K562 (cell line): ENCODE measurements around the gene FKBP8. TPM values are rescaled to one million over a fixed set of nuclear protein-coding genes. Genes with fewer than 3 reads are reported as not detected.

ENCODE experiments used
- CEBPG ChIP-seq, 3 experiments: fragments of 200-800 bp in 1 of 3; sonication (Bioruptor generic) in 1 of 3; sonication (generic) in 1 of 3; formaldehyde crosslinking in 1 of 3; IDR thresholded peaks in 2 of 3; conservative IDR thresholded peaks in 1 of 3; 2 replicates each; pipeline versions ENCODE4 v1.6.1 to v1.8.0; 2016 to 2022; ENCODE audit warnings: missing compliant biosample characterization in 2 of 3, missing genetic modification characterization in 2 of 3, mild to moderate bottlenecking in 1 of 3, missing genetic modification reagents in 1 of 3
- DDX20 ChIP-seq: fragments of 450-650 bp; IDR thresholded peaks from 2 replicates; pipeline ENCODE4 v1.6.1; 2016; ENCODE audit warnings: missing genetic modification characterization, low read depth, mild to moderate bottlenecking, missing compliant biosample characterization, moderate library complexity
- ELF4 ChIP-seq: fragments of 450-650 bp; formaldehyde crosslinking; IDR thresholded peaks from 2 replicates; pipeline ENCODE4 v1.4.0; 2022; ENCODE audit warnings: missing genetic modification characterization
- GATA2 ChIP-seq: sonication (generic); formaldehyde crosslinking; IDR thresholded peaks from 2 replicates; pipeline ENCODE4 v1.4.0; 2020; ENCODE audit warnings: mild to moderate bottlenecking, missing genetic modification reagents
- HDAC2 ChIP-seq: fragments of 450-650 bp; IDR thresholded peaks from 2 replicates; pipeline ENCODE4 v1.6.1; 2016; ENCODE audit warnings: mild to moderate bottlenecking
- HNRNPH1 ChIP-seq: fragments of 200-400 bp; formaldehyde crosslinking; optimal IDR thresholded peaks from 2 replicates; pipeline ENCODE3; 2017; ENCODE audit warnings: low read depth, mild to moderate bottlenecking, low read length, moderate library complexity
- MCM7 ChIP-seq, 2 experiments: fragments of 450-650 bp; IDR thresholded peaks; 2 replicates each; pipeline ENCODE4 v1.6.1; 2016 to 2018
- PML ChIP-seq: IDR thresholded peaks from 2 replicates; pipeline ENCODE4 v1.6.1; 2012; ENCODE audit warnings: low read length, inconsistent platforms
- RBFOX2 ChIP-seq: fragments of 200-400 bp; formaldehyde crosslinking; IDR thresholded peaks from 2 replicates; pipeline ENCODE4 v1.6.1; 2017; ENCODE audit warnings: low read depth, mild to moderate bottlenecking, low read length, moderate library complexity
- RCOR1 ChIP-seq, 2 experiments: IDR thresholded peaks; 2 replicates each; pipeline ENCODE4 v1.6.1; 2012; ENCODE audit warnings: low read depth in 2 of 2, low read length in 2 of 2, borderline replicate concordance in 1 of 2, improper control_type of control experiment in 1 of 2
- SIN3B ChIP-seq: fragments of 450-650 bp; IDR thresholded peaks from 2 replicates; pipeline ENCODE4 v1.6.1; 2017; ENCODE audit warnings: low read depth, mild to moderate bottlenecking, moderate library complexity
- SREBF2 ChIP-seq: sonication (generic); formaldehyde crosslinking; IDR thresholded peaks from 2 replicates; pipeline ENCODE4 v1.4.0; 2020; ENCODE audit warnings: mild to moderate bottlenecking, missing genetic modification reagents
- ZNF12 ChIP-seq: sonication (generic); formaldehyde crosslinking; IDR thresholded peaks from 2 replicates; pipeline ENCODE4 v1.4.0; 2020; ENCODE audit warnings: mild to moderate bottlenecking, missing genetic modification reagents
- ZNF253 ChIP-seq: fragments of 250-450 bp; sonication (Bioruptor Pico); conservative IDR thresholded peaks from 2 replicates; pipeline ENCODE4 v1.6.1; 2021; ENCODE audit warnings: mild to moderate bottlenecking
- polyA plus RNA-seq, 8 experiments: library from polyadenylated mRNA; depleted of rRNA in 4 of 8; stranded (reverse) in 5 of 8; unstranded in 3 of 8; fragments of >200 nt; fragmentation: Nextera tagmentation in 2 of 8; fragmentation: Illumina TruSeq in 1 of 8; extraction: Ambion mirVana in 2 of 8; extraction: Trizol in 1 of 8; gene quantifications; 2 replicates each; pipeline versions ENCODE4 v1.2.1 to v1.2.3, GENCODE V29; 2011 to 2014; ENCODE audit warnings: inconsistent platforms in 1 of 8, missing spikeins in 1 of 8
- total RNA-seq, 7 experiments: library from RNA; depleted of rRNA in 6 of 7; stranded (reverse); fragments of >200 nt in 6 of 7; fragmentation: Illumina TruSeq in 2 of 7; extraction: Trizol in 2 of 7; gene quantifications; 2 replicates each; pipeline versions ENCODE4 v1.2.1 to v1.2.3, GENCODE V29; 2011 to 2021; ENCODE audit warnings: low replicate concordance in 1 of 7
- TF ChIP-seq, protein P1 (sequence below): sonication (generic); formaldehyde crosslinking; IDR thresholded peaks from 2 replicates; pipeline ENCODE4 v1.8.0; 2022; ENCODE audit warnings: missing genetic modification reagents, mild to moderate bottlenecking, moderate library complexity, borderline replicate concordance
- TF ChIP-seq, protein P2 (sequence below): sonication (generic); formaldehyde crosslinking; IDR thresholded peaks from 2 replicates; pipeline ENCODE4 v1.5.0; 2020; ENCODE audit warnings: missing genetic modification reagents
- TF ChIP-seq, protein P3 (sequence below): fragments of 250-450 bp; sonication (Bioruptor Pico); IDR thresholded peaks from 2 replicates; pipeline ENCODE4 v1.4.0; 2020

The FKBP8 gene
- total and polyA plus RNA-seq, 9 of the 15 experiments (the other 6 are each of a cell fraction or from before 2014, with no cell fraction given), result 0.46 to 236 (median 104) TPM

DNA sequence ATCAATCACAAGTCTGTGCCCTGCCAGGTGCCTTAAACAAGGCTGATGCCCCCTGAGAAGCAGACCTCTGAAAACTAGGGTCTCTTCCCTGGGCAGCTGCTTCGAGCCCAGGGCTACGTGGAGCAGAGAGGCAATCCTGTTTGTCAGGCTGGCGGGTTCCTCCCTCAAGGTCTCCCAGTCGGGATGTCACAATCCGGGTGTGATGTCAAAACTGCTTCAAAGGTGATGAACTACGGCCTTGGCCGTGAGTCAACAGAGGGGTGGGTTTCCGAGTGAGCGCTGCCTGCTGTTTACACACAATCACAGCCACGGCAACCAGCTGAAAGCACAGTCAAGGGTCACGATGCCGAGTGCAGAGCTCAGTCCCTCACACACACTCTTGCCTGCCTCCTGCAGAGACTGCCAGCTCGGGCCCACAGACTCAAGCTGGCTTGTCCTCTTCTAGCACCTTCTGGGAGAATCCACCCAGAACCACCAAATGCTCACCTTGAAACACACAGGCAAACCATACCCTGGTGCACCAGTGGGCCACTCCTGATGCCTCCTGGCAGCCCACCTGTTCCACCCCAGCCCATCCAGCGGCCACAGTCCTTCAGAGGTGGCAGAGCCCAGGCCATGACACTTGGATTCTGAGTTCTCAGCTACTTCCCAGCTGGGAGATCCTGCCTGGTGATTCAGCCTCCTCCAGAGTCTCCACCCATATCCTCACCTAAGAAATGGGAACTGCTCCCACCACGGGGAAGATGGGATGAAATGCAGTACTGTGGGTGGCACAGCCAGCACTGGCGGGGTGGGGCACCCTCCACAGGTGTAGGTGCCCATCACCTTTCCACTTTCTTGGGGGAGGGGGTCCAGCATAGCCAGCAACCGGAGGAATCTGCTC is 28.3 kb downstream of the FKBP8 start (continued):
- TF ChIP-seq ELF4 (no peak), HNRNPH1 (no peak), CEBPG (CRISPR knock-in tag; IDR thresholded peaks at IDR 0.05) (no peak), CEBPG (tag; conservative IDR thresholded peaks at IDR 0.05 in 1 of 2, IDR thresholded peaks at IDR 0.05 in 1 of 2) (peak; percentile 13 to 34; a peak in 1 of 4 replicates), GATA2 (no peak), DDX20 (tag) (no peak), ZNF253 (CRISPR knock-in tag) (no peak), RBFOX2 (peak; percentile 29; the same call in 1 of the 2 replicates), SREBF2 (CRISPR knock-in tag) (no peak), SIN3B (no peak), PML (no peak), HDAC2 (no peak), ZNF12 (CRISPR knock-in tag) (no peak), MCM7 (IDR thresholded peaks at IDR 0.05) (no peak), RCOR1 (IDR thresholded peaks at IDR 0.05; ENCODE audit: borderline replicate concordance in 1 of 2, low read depth in 2 of 2, low read length in 2 of 2) (0 out of 4 replicates have a peak, but pooled peaks of 1 of the 2 experiments have one; percentile 32)
- TF ChIP-seq, protein P1, sequence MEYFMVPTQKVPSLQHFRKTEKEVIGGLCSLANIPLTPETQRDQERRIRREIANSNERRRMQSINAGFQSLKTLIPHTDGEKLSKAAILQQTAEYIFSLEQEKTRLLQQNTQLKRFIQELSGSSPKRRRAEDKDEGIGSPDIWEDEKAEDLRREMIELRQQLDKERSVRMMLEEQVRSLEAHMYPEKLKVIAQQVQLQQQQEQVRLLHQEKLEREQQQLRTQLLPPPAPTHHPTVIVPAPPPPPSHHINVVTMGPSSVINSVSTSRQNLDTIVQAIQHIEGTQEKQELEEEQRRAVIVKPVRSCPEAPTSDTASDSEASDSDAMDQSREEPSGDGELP (CRISPR knock-in tag), result peak; percentile 36; the same call in 1 of the 2 replicates
- TF ChIP-seq, protein P2, sequence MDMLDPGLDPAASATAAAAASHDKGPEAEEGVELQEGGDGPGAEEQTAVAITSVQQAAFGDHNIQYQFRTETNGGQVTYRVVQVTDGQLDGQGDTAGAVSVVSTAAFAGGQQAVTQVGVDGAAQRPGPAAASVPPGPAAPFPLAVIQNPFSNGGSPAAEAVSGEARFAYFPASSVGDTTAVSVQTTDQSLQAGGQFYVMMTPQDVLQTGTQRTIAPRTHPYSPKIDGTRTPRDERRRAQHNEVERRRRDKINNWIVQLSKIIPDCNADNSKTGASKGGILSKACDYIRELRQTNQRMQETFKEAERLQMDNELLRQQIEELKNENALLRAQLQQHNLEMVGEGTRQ (CRISPR knock-in tag), result no peak
- TF ChIP-seq, protein P3, sequence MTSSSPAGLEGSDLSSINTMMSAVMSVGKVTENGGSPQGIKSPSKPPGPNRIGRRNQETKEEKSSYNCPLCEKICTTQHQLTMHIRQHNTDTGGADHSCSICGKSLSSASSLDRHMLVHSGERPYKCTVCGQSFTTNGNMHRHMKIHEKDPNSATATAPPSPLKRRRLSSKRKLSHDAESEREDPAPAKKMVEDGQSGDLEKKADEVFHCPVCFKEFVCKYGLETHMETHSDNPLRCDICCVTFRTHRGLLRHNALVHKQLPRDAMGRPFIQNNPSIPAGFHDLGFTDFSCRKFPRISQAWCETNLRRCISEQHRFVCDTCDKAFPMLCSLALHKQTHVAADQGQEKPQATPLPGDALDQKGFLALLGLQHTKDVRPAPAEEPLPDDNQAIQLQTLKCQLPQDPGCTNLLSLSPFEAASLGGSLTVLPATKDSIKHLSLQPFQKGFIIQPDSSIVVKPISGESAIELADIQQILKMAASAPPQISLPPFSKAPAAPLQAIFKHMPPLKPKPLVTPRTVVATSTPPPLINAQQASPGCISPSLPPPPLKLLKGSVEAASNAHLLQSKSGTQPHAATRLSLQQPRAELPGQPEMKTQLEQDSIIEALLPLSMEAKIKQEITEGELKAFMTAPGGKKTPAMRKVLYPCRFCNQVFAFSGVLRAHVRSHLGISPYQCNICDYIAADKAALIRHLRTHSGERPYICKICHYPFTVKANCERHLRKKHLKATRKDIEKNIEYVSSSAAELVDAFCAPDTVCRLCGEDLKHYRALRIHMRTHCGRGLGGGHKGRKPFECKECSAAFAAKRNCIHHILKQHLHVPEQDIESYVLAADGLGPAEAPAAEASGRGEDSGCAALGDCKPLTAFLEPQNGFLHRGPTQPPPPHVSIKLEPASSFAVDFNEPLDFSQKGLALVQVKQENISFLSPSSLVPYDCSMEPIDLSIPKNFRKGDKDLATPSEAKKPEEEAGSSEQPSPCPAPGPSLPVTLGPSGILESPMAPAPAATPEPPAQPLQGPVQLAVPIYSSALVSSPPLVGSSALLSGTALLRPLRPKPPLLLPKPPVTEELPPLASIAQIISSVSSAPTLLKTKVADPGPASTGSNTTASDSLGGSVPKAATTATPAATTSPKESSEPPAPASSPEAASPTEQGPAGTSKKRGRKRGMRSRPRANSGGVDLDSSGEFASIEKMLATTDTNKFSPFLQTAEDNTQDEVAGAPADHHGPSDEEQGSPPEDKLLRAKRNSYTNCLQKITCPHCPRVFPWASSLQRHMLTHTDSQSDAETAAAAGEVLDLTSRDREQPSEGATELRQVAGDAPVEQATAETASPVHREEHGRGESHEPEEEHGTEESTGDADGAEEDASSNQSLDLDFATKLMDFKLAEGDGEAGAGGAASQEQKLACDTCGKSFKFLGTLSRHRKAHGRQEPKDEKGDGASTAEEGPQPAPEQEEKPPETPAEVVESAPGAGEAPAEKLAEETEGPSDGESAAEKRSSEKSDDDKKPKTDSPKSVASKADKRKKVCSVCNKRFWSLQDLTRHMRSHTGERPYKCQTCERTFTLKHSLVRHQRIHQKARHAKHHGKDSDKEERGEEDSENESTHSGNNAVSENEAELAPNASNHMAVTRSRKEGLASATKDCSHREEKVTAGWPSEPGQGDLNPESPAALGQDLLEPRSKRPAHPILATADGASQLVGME (CRISPR knock-in tag), result no peak
